Measurements from ENCODE around the gene TOR1B.
"Not testable (repeated sequence)": the region's sequence is repeated elsewhere in the genome, so short reads cannot be mapped to it uniquely, and the experiment has no call there.

TOR1B gene

GRCh38 chr9:129802833-129803675 is at the start of gene TOR1B:
Gene TOR1B, plus strand, starts transcription at chr9:129803184. Its CDS starts 29 bp downstream, at chr9:129803213.
- peak; percentile 80 for DNase-seq (ENCODE audit: insufficient read length, low spot score)
- FAIRE-seq: no peak

- DNase-seq (ENCODE audit: insufficient read length, low spot score): no peak
- no peak for FAIRE-seq
Measured at GRCh38 chr9:129755151-129755550, 47.8 kb upstream of the TOR1B start.

GRCh38 chr9:129756191-129756590 is 46.8 kb upstream of the TOR1B start:
- DNase-seq (ENCODE audit: insufficient read length, low spot score) (no peak), FAIRE-seq (no peak)

- FAIRE-seq: no peak
- no peak for DNase-seq (ENCODE audit: insufficient read length, low spot score)
Measured at GRCh38 chr9:129757045-129757444, 45.9 kb upstream of the TOR1B start.

GRCh38 chr9:129759319-129759718 is 43.7 kb upstream of the TOR1B start:
- FAIRE-seq: no peak

GRCh38 chr9:129759804-129760502 is 43.0 kb upstream of the TOR1B start:
- DNase-seq (ENCODE audit: insufficient read length, low spot score) (no peak), FAIRE-seq (no peak)

More at GRCh38 chr9:129759319-129759718, 43.7 kb upstream of the TOR1B start:
- no peak for DNase-seq (ENCODE audit: insufficient read length, low spot score)

- FAIRE-seq: not testable (repeated sequence)
Measured at GRCh38 chr9:129760784-129761183, 42.2 kb upstream of the TOR1B start.

GRCh38 chr9:129761293-129761900 is 41.6 kb upstream of the TOR1B start:
- no peak for FAIRE-seq
- DNase-seq (ENCODE audit: insufficient read length, low spot score): no peak

More at GRCh38 chr9:129760784-129761183, 42.2 kb upstream of the TOR1B start:
- DNase-seq (ENCODE audit: insufficient read length, low spot score): not testable (repeated sequence)

- FAIRE-seq (no peak), DNase-seq (ENCODE audit: insufficient read length, low spot score) (no peak)
Measured at GRCh38 chr9:129761901-129762369, 41.0 kb upstream of the TOR1B start.

GRCh38 chr9:129762370-129762984 is 40.5 kb upstream of the TOR1B start:
- not testable (repeated sequence) for FAIRE-seq
- DNase-seq (ENCODE audit: insufficient read length, low spot score): peak; percentile 69

GRCh38 chr9:129762985-129763926 is 39.7 kb upstream of the TOR1B start:
- FAIRE-seq (no peak), DNase-seq (ENCODE audit: insufficient read length, low spot score) (no peak)

- FAIRE-seq: no peak
- no peak for DNase-seq (ENCODE audit: insufficient read length, low spot score)
Measured at GRCh38 chr9:129765764-129766317, 37.1 kb upstream of the TOR1B start.

- DNase-seq (ENCODE audit: insufficient read length, low spot score) (no peak), FAIRE-seq (no peak)
Measured at GRCh38 chr9:129768486-129768885, 34.5 kb upstream of the TOR1B start.

- no peak for DNase-seq (ENCODE audit: insufficient read length, low spot score)
- FAIRE-seq: no peak
Measured at GRCh38 chr9:129769669-129770068, 33.3 kb upstream of the TOR1B start.

GRCh38 chr9:129770741-129771140 is 32.2 kb upstream of the TOR1B start:
- no peak for DNase-seq (ENCODE audit: insufficient read length, low spot score)
- no peak for FAIRE-seq

- peak; percentile 75 for DNase-seq (ENCODE audit: insufficient read length, low spot score)
- FAIRE-seq: no peak
Measured at GRCh38 chr9:129773262-129774048, 29.5 kb upstream of the TOR1B start.

- no peak for FAIRE-seq
- DNase-seq (ENCODE audit: insufficient read length, low spot score): no peak
Measured at GRCh38 chr9:129774791-129775447, 28.1 kb upstream of the TOR1B start.

GRCh38 chr9:129775448-129775798 is 27.6 kb upstream of the TOR1B start:
- DNase-seq (ENCODE audit: insufficient read length, low spot score) (no peak), FAIRE-seq (no peak)

All from HTR-8/SVneo (cell line).